PC-9 (cell line): Measurements from ENCODE around the gene IRF1. TPM values are rescaled to one million over a fixed set of nuclear protein-coding genes. Genes with fewer than 3 reads are reported as not detected.

ENCODE experiments used
- BruUV-seq: library from RNA; stranded (reverse); fragments of 400-500 nt; replicated peaks from 2 replicates; lab custom pipeline; 2021; lab: Mats Ljungman, UMichigan
- CTCF ChIA-PET: fragments of 300-600 bp; sonication (Branson Sonifier 250); formaldehyde crosslinking; loops from one replicate; lab custom pipeline; 2022; ENCODE audit warnings: antibody characterized with exemption; lab: Charles Lee
- POLR2A ChIA-PET: fragments of 300-600 bp; sonication (Branson Sonifier 250); formaldehyde crosslinking; loops from one replicate; lab custom pipeline; 2022; ENCODE audit warnings: antibody characterized with exemption; ENCODE audit not compliant: unreplicated experiment; lab: Charles Lee
- DNase-seq, 2 experiments: peaks; one replicate each; pipeline versions ENCODE4 v3.0.0 to v3.0.0-alpha.2; 2015 to 2022; ENCODE audit warnings: mixed read lengths in 1 of 2
- H2AFZ ChIP-seq: fragments of 200-600 bp; sonication (generic); 2 replicates; pipeline ENCODE4 v1.8.1; 2017; ENCODE audit warnings: antibody characterized with exemption
- H3F3A ChIP-seq: fragments of 200-600 bp; sonication (generic); 2 replicates; pipeline ENCODE4 v1.8.1; 2017; ENCODE audit warnings: antibody characterized with exemption, mild to moderate bottlenecking, low read depth; ENCODE audit not compliant: insufficient read depth
- H3K27ac ChIP-seq: fragments of 200-600 bp; sonication (generic); 2 replicates; pipeline ENCODE4 v1.6.1; 2016; ENCODE audit warnings: mixed run types
- H3K27me3 ChIP-seq: fragments of 200-600 bp; sonication (generic); 2 replicates; pipeline ENCODE4 v1.6.1; 2016; ENCODE audit warnings: low read depth, mixed run types; ENCODE audit not compliant: insufficient read depth
- H3K36me3 ChIP-seq: fragments of 200-600 bp; sonication (generic); 2 replicates; pipeline ENCODE4 v1.6.1; 2016; ENCODE audit warnings: low read depth, mixed run types
- H3K4me1 ChIP-seq: fragments of 200-600 bp; sonication (generic); replicated peaks from 2 replicates; pipeline ENCODE4 v1.6.1; 2016; ENCODE audit warnings: mixed run types; ENCODE audit not compliant: insufficient read depth
- H3K4me2 ChIP-seq: fragments of 200-600 bp; sonication (generic); 2 replicates; pipeline ENCODE4 v1.6.1; 2017; ENCODE audit warnings: mixed run types
- H3K4me3 ChIP-seq: fragments of 200-600 bp; sonication (generic); 2 replicates; pipeline ENCODE4 v1.6.1; 2016; ENCODE audit warnings: mixed run types
- H3K79me2 ChIP-seq: fragments of 200-600 bp; sonication (generic); 2 replicates; pipeline ENCODE4 v1.6.1; 2017; ENCODE audit warnings: low read depth, mixed run types
- H3K9me2 ChIP-seq: fragments of 200-600 bp; sonication (generic); 2 replicates; pipeline ENCODE4 v1.8.1; 2017; ENCODE audit warnings: mild to moderate bottlenecking; ENCODE audit not compliant: insufficient read depth
- H3K9me3 ChIP-seq: fragments of 200-600 bp; sonication (generic); 2 replicates; pipeline ENCODE4 v1.8.1; 2016; ENCODE audit warnings: low read depth; ENCODE audit not compliant: insufficient read depth
- H4K20me1 ChIP-seq: fragments of 200-600 bp; sonication (generic); 2 replicates; pipeline ENCODE4 v1.8.1; 2017; ENCODE audit not compliant: insufficient read depth
- CTCF ChIP-seq: fragments of 200-600 bp; sonication (generic); conservative IDR thresholded peaks from 2 replicates; pipeline ENCODE4 v1.6.1; 2017; ENCODE audit warnings: mixed run types, antibody characterized with exemption, mild to moderate bottlenecking, moderate library complexity
- EZH2 ChIP-seq: fragments of 200-600 bp; sonication (generic); IDR thresholded peaks from 2 replicates; pipeline ENCODE4 v1.8.0; 2017; ENCODE audit warnings: antibody characterized with exemption, low read depth
- intact Hi-C: fragments of 100-400 bp; cut with micrococcal nuclease; formaldehyde crosslinking; loops from one replicate; pipeline ENCODE4 v1.10.0; 2022; ENCODE audit not compliant: unreplicated experiment
- total RNA-seq: library from RNA; stranded (reverse); gene quantifications from 2 replicates; pipeline ENCODE4 v1.2.3, GENCODE V29; 2021

The IRF1 gene
- total RNA-seq, 1 experiment from 2014 or later, result 27.1 TPM

GRCh38 chr5:132473668-132474067, 16.9 kb downstream of the IRF1 start:
- H3F3A ChIP-seq, result no peaks in the 10 kb centered on the region
- no peaks in the 10 kb centered on the region for H3K36me3 ChIP-seq
- no peaks in the 10 kb centered on the region for H3K9me3 ChIP-seq
- no peaks in the 10 kb centered on the region for H4K20me1 ChIP-seq
- H3K79me2 ChIP-seq, result no peaks in the 10 kb centered on the region
- H3K27ac ChIP-seq, result no peak overlapping the region
- intact Hi-C loops, result no loop called here
- ChIA-PET POLR2A (no interaction called here), CTCF (no interaction called here)
- no peak for DNase-seq
- H3K4me2 ChIP-seq, result no peak overlapping the region
- no peaks in the 10 kb centered on the region for H3K27me3 ChIP-seq
- BruUV-seq, result no TSS peak
- no peak overlapping the region for H2AFZ ChIP-seq
- 0 out of 2 replicates have a peak, but pooled peaks cover 7% of the 10 kb centered on the region for H3K4me1 ChIP-seq
- TF ChIP-seq CTCF (no peak), EZH2 (no peak)
- H3K4me3 ChIP-seq, result no peak overlapping the region
- no peaks in the 10 kb centered on the region for H3K9me2 ChIP-seq

GRCh38 chr5:132473019-132473531, 17.5 kb downstream of the IRF1 start:
- no peak overlapping the region for H2AFZ ChIP-seq
- 0 out of 2 replicates have a peak, but pooled peaks cover 9% of the 10 kb centered on the region for H3K4me1 ChIP-seq
- BruUV-seq, result no TSS peak
- POLR2A ChIA-PET, result no interaction called here
- no peak overlapping the region for H3K27ac ChIP-seq
- H3K4me2 ChIP-seq, result no peak overlapping the region
- H3K4me3 ChIP-seq, result no peak overlapping the region
- no peak for DNase-seq
- TF ChIP-seq CTCF (no peak), EZH2 (no peak)
- H3F3A ChIP-seq, result no peaks in the 10 kb centered on the region
- H3K79me2 ChIP-seq, result no peaks in the 10 kb centered on the region
- no peaks in the 10 kb centered on the region for H3K36me3 ChIP-seq
- CTCF ChIA-PET, result no interaction called here
- H4K20me1 ChIP-seq, result no peaks in the 10 kb centered on the region
- no peaks in the 10 kb centered on the region for H3K9me2 ChIP-seq
- no peaks in the 10 kb centered on the region for H3K9me3 ChIP-seq
- no peaks in the 10 kb centered on the region for H3K27me3 ChIP-seq
- intact Hi-C loops, result no loop called here

DNA sequence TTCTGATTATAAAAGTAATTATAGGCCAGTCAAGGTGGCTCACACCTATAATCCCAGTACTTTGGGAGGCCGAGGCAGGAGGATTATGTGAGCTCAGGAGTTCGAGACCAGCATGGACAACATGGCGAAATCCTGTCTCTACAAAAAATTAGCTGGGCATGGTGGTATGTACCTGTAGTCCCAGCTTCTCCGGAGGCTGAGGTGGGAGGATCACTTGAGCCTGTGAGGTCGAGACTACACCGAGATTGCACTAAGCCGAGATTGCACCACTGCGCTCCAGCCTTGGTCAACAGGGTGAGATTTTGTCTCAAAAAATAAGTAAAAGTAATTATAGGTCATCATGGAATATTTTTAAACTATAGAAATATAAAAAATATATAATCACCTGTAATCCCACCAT, 18.1 kb downstream of the IRF1 start:
- POLR2A ChIA-PET, result interaction anchor here (0.6 kb wide), 1 partner anchor 212 kb away, joined by 5 read pairs; no protein-coding TSS in a partner anchor
- no peak overlapping the region for H3K4me3 ChIP-seq
- H3K79me2 ChIP-seq, result no peaks in the 10 kb centered on the region
- intact Hi-C loops, result no loop called here
- H4K20me1 ChIP-seq, result no peaks in the 10 kb centered on the region
- H3K27me3 ChIP-seq, result no peaks in the 10 kb centered on the region
- no peaks in the 10 kb centered on the region for H3K9me3 ChIP-seq
- no peaks in the 10 kb centered on the region for H3F3A ChIP-seq
- H3K4me2 ChIP-seq, result no peak overlapping the region
- no peak overlapping the region for H2AFZ ChIP-seq
- TF ChIP-seq EZH2 (no peak), CTCF (no peak)
- H3K9me2 ChIP-seq, result no peaks in the 10 kb centered on the region
- H3K4me1 ChIP-seq, result 0 out of 2 replicates have a peak, but pooled peaks cover 9% of the 10 kb centered on the region
- H3K36me3 ChIP-seq, result no peaks in the 10 kb centered on the region
- CTCF ChIA-PET, result no interaction called here
- DNase-seq, result no peak
- H3K27ac ChIP-seq, result no peak overlapping the region
- BruUV-seq, result no TSS peak
